HT1080 (cell line): Measurements from ENCODE around the gene FSTL3. TPM values are rescaled to one million over a fixed set of nuclear protein-coding genes. Genes with fewer than 3 reads are reported as not detected.
"Not testable (repeated sequence)": the region's sequence is repeated elsewhere in the genome, so short reads cannot be mapped to it uniquely, and the experiment has no call there.

ENCODE experiments used
- DNase-seq: peaks from one replicate; pipeline ENCODE4 v3.0.0-alpha.2; 2015; ENCODE audit warnings: low read depth
- total RNA-seq: library from RNA; depleted of rRNA; stranded (reverse); fragments of >200 nt; shearing (Covaris generic); gene quantifications from 2 replicates; pipeline ENCODE4 v1.2.3, GENCODE V29; 2014

FSTL3 gene
- total RNA-seq, 1 experiment from 2014 or later = 19.7 TPM

DNA sequence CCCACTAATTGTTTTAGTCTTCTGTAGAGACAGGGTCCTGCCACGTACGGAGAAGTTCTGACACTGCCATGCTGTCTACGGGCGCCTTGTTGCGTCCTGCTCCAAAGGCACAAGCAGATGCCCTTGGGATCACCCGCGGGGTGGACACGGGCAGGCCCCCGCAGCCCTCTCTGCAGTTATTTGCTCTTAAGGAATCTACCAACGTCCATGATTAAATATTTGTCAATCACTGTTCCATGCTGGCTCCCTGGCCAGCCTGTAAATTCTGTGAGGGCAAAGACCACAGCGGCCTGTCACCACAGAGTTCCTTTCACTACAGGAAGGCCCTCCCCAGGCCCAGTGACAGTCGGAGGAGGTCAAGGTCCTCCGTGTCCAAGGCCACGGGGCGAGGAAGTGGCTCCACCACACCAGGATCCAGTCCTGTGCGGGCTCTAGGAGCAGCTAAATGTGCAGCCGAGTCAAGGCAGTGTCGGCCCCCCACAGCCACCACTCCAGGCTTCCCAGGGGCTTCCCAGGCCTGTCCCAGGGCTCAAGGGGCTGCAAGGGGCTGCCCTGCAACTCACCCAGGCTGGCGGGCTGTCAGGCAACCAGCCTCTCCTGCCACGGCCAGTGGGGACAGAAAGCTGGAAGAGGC, 15.3 kb upstream of the FSTL3 start:
- no peak for DNase-seq

DNA sequence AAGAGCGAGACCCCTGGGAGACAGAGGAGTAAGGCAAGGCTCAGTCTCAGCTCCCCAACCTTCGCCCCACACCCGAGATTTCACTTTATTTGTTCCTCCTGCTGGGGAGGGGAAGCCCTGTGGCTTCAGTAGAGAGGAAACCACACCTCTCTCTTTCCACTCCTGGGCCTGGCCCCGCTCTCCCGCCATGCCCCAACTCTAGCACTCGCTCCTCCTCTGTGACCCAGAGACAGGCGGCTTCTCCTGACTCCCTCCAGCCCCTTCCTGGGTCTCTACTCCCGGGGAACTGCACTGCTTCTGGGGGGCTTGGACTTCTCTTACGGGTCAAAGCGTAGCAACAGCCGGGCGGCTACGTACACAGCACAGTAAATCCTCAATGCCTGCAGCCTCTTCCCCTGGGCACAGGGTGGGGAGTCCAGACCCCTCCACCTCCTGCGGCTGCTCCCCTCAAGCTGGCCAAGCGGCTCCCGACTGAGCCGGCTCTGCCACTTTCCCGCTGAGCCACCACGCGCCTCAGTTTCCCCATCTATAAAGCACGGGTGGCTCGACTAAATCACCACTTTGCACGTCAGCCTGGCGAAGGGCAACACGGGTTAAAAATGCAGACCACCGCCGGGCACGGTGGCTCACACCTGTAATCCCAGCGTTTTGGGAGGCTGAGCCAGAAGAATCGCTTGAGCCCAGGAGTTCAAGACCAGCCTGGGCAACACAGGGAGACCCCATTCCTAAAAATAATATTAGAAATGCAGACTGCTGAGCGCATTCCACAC, 14.6 kb upstream of the FSTL3 start:
- no peak for DNase-seq

DNA sequence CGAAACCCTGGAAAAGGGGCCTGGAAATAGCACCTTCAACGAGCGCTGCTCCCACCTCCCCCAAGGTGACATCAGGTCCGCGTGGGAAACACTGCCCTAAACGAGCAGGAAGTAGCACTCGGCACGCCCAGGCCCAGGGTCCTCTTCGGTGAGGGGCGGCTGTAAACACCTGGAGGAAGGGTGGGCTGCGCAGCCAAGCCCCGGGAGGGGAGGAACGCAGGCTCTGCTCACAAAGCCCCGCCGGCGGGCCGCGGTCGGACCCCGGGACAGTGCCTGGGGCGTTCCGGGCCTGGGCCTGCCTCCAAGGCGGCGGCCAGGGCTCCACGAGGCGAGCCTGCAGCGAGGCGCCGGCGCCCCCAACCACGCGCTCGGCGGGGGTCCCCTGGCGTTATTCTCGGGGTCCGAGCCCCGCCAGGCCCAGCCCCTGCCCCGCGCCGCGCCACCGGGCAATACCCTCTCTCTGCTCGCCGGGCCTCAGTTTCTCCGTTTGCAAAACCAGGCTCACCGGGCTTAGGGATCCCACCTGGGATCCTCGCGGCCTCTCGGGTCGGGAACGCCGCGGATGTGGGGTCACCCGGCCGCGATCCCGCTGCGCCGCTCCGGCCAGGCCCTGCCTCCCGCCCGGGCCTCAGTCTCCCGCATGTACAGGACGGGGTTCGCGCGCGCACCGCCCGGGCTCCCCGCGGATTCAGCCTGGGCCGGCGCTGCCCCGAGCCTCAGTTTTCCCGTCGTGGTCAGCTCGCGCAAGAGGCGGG, 13.8 kb upstream of the FSTL3 start:
- DNase-seq = no peak

DNA sequence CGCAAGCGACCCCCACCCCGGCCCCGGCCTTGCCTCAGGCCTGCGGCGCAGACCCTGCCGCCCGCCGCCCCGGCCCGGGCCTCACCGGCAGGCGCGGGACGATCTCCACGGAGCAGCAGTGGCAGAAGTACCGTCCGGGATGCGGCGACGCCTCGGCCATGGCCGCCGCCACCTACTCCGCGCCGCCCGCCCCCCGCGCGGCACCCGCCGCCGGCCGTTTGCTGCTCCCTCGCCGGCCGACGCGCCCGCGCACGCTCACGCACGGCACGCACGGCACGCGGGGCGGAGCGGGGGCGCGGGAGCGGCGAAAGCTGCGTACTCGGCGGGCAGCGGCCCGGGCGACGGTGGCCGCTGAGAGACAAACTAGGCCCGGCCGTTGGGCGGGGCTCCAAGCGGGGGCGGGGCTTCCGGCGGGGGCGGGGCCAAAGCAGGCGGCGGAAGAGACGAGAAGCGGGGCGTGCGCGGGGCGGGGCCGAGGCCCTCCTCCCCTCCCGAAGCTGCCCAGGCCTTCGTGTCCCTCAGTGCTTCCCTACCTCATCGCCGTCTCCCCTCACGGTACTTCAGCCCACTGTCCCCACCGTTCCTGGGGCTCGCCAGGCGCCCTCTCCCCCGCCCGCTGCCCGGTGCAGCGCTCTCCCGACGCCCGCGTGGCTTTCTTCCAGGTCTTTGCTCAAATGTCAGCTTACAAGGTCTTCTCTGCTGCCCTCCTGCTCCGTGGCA, 13.1 kb upstream of the FSTL3 start, which contains the start of gene RNF126:
RNF126 (minus strand) TSS at position 253 of the 720 bp plus-strand sequence; CDS start at position 160, 93 bp downstream.
- peak; percentile 71 for DNase-seq

DNA sequence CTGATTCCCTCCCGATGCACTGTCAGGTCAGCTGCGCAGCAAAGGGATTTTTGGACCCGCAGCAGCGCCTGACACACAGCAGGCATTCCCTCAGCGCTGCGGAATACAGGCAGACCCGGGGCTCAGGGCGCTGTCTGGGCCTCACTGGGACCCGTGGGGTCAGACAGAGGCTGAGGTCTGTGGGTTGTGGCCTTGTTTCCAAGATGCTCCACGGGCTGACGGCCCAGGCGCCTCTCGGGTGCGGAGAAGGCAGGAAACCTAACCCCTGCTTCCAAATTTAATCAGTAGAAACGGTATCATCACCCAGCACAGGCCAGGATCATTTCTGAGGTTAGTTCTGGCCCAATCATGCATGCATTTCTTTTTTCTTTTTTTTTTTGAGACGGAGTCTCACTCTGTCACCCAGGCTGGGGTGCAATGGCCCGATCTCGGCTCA, 12.5 kb upstream of the FSTL3 start:
- DNase-seq = no peak

DNA sequence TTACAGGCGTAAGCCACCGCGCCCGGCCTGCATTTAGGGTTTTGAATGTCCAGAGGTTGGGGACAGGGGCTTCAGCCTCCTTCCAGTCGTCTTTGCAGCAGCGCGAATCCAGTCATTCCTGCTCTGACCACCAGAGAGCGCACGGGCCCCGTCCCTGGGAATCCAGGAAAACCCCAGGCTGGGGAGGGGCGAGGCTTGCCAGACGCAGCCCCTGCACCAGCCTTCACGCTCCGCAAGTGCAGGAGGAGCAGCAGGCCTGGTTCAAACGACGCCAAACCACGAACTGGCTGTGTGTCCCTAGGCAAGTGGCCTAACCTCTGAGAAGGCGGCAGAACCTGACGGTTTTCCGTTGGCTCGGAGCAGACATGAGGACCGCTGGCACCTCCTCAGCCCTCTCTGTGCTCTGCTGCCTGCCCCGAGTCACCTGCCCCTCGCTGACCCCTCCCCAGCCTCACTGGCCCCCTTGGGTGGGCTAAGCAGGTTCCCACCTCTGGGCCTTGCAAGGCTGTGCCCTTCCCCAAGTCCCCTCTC, 11.2 kb upstream of the FSTL3 start:
- peak; percentile 63 for DNase-seq

DNA sequence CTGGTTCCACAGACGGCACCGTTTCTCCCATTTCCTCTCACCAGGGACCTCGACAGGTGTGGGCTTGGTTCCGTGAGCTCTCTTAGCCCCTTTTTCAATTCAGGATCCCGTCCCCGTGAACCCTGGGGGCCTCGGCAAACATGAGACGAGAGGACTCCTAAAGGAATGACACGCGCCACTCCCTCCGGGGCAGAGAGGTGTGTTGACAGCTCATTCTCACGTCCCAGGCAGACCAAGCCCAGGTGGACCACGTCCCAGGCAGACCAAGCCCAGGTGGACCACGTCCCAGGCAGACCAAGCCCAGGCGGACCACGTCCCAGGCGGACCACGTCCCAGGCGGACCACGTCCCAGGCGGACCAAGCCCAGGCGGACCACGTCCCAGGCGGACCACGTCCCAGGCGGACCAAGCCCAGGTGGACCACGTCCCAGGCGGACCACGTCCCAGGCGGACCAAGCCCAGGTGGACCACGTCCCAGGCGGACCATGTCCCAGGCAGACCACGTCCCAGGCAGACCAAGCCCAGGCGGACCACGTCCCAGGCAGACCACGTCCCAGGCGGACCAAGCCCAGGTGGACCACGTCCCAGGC, 9.1 kb upstream of the FSTL3 start:
- DNase-seq = not testable (repeated sequence)

DNA sequence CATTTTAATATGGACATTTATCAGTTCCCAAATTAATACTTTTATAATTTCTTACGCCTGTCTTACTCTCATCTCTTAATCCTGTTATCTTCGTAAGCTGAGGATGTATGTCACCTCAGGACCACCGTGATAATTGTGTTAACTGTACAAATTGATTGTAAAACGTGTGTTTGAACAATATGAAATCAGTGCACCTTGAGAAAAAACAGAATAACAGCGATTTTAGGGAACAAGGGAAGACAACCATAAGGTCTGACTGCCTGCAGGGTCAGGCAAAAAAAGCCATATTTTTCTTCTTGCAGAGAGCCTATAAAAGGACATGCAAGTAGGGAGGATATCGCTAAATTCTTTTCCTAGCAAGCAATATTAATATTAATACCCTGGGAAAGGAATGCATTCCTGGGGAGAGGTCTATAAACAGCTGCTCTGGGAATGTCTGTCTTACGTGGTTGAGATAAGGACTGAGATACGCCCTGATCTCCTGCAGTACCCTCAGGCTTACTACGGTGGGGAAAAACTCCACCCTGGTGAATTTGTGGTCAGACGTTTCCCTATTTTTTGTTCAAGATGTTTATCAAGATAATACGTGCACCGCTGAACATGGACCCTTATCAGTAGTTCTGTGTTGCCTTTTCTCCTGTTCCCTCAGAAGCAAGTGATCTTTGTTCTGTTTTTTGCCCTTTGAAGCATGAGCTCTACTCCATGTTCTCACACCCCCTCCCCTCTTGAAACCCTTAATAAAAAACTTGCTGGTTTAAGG, 7.3 kb upstream of the FSTL3 start:
- DNase-seq = not testable (repeated sequence)

- DNase-seq = no peak
Observed at GRCh38 chr19:670609-671075, 5.5 kb upstream of the FSTL3 start.

- DNase-seq = no peak
Observed at GRCh38 chr19:674282-675151, 1.7 kb upstream of the FSTL3 start.

- no peak for DNase-seq
Observed at GRCh38 chr19:676007-676338, 219 bp upstream of the FSTL3 start.

GRCh38 chr19:677201-677600, 1.0 kb downstream of the FSTL3 start:
- DNase-seq = peak; percentile 73

DNA sequence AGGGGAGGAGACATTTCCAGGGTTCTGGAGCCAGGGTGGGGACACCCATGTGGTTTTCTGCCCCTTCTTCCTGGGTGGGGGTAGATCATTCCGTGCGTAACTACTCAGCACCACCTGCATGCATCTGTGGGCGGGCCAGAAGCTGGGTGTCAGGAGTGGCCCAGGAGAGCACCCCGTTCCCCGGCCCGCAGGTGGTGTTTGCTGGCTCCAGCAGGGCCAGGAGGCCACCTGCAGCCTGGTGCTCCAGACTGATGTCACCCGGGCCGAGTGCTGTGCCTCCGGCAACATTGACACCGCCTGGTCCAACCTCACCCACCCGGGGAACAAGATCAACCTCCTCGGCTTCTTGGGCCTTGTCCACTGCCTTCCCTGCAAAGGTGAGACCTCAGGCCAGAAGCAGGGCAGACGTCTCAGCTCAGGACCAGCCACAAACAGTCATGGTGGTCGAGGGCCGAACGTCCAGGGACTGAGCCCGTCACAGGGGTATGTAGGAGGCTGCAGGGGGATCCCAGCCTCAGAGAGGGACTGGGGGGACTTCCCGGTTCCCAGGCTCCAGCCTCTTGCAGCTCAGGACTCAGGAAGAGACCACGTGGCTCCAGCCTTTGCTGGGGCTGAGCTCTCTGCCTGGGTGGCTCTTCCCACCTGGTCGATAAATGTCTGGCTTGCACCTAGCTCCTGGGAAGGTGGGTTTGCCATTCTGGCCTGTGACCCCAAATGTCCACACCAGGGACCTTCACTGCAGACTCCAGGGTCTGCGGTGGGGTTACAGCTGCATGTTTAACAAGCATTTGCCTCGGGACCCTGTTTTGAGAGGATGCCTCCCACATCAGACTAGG, 1.6 kb downstream of the FSTL3 start:
- DNase-seq = no peak

- no peak for DNase-seq
Observed at GRCh38 chr19:678791-679388, 2.7 kb downstream of the FSTL3 start.

DNA sequence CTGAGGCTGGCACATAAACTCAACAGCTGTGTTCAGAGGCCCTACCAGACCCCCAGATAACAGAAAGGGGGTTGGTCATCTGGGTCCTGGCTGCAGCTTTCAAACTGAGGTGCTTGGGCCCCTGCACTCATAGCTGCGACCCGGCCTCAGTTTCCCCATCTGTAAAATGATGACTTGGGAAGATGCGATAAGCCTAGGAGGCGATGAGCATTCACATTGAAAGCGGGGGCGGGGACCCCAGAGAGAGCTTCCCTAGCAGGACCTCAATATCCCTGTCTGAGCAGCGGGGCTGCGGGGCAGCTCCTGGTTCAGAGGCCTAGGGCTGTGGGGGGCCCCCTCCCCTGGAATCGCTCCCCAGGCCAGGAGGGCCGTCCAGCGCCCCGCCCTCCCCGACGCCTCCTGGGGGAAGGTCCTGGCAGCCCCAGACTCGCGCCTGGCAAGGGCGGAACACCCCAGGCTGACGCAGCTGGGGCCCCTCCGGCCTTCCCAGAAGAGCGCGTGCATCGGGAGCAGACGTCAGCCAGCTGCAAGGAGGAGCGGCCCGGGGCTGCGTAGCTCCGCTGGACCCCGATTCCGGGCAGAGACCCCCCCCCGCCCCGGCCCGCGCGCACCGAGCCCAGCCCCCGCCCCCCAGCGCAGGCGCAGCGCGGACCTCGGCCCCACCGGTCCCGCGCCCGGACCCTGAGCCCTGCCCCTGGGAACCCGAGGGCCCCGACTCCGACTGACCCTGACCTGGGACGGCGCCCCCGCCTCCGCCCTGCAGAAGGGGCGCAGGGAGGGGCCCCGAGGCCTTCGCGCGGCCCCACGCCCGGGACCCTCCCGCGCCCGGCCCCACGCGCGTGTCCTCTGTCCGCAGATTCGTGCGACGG, 3.5 kb downstream of the FSTL3 start:
- DNase-seq = no peak

GRCh38 chr19:680287-681028, 4.3 kb downstream of the FSTL3 start:
- DNase-seq = peak; percentile 86
